DOHH2 (cell line): ENCODE measurements around the gene PSMB2.

Experiments used
- CTCF ChIP-seq: fragments of 200-600 bp; sonication (generic); IDR thresholded peaks from one replicate; pipeline ENCODE4 v1.5.1; 2014; ENCODE audit warnings: antibody characterized with exemption, mild to moderate bottlenecking, low read depth, low read length; ENCODE audit not compliant: poor library complexity, severe bottlenecking
- EZH2phosphoT487 ChIP-seq: fragments of 200-600 bp; sonication (generic); IDR thresholded peaks from 2 replicates; pipeline ENCODE4 v1.6.1; 2017; ENCODE audit warnings: borderline replicate concordance, mild to moderate bottlenecking, antibody characterized with exemption, low read length, moderate library complexity, mixed read lengths

GRCh38 chr1:35674111-35674510 lies 32.8 kb upstream of the PSMB2 start:
- TF ChIP-seq CTCF = no peak
- TF ChIP-seq EZH2phosphoT487 = no peak
